A673 (cell line): Measurements from ENCODE around the gene VDAC1. TPM values are rescaled to one million over a fixed set of nuclear protein-coding genes. Genes with fewer than 3 reads are reported as not detected.

ENCODE experiments used
- BruUV-seq: library from RNA; stranded (reverse); fragments of 400-500 nt; replicated peaks from 2 replicates; lab custom pipeline; 2021; lab: Mats Ljungman, UMichigan
- CTCF ChIA-PET: fragments of 300-600 bp; sonication (Branson Sonifier 250); formaldehyde crosslinking; loops from one replicate; lab custom pipeline; 2022; ENCODE audit warnings: antibody characterized with exemption; lab: Charles Lee
- POLR2A ChIA-PET: fragments of 300-600 bp; sonication (Branson Sonifier 250); formaldehyde crosslinking; loops from one replicate; lab custom pipeline; 2022; ENCODE audit warnings: antibody characterized with exemption; ENCODE audit not compliant: low non-redundant PET; lab: Charles Lee
- DNase-seq: peaks from one replicate; pipeline ENCODE4 v3.0.0-alpha.2; 2015; ENCODE audit warnings: low spot score
- H3K27ac ChIP-seq: fragments of 200-600 bp; sonication (generic); 2 replicates; pipeline ENCODE4 v1.5.1; 2016; ENCODE audit warnings: mixed run types, low read depth, mild to moderate bottlenecking, mixed read lengths, antibody characterized with exemption, low read length; ENCODE audit not compliant: poor library complexity, severe bottlenecking
- H3K27me3 ChIP-seq: fragments of 200-600 bp; sonication (generic); replicated peaks from 2 replicates; pipeline ENCODE4 v1.6.1; 2017; ENCODE audit warnings: mixed run types, low read depth, mild to moderate bottlenecking, mixed read lengths, antibody characterized with exemption, low read length; ENCODE audit not compliant: insufficient read depth, poor library complexity
- H3K36me3 ChIP-seq: fragments of 200-600 bp; sonication (generic); 2 replicates; pipeline ENCODE4 v1.6.1; 2016; ENCODE audit warnings: mixed run types, mild to moderate bottlenecking, mixed read lengths, antibody characterized with exemption, low read length; ENCODE audit not compliant: insufficient read depth, poor library complexity, severe bottlenecking
- H3K4me1 ChIP-seq: fragments of 200-600 bp; sonication (generic); 2 replicates; pipeline ENCODE4 v1.6.1; 2017; ENCODE audit warnings: mixed run types, mild to moderate bottlenecking, mixed read lengths, antibody characterized with exemption, low read length; ENCODE audit not compliant: insufficient read depth, poor library complexity, severe bottlenecking
- H3K4me3 ChIP-seq: fragments of 200-600 bp; sonication (generic); 2 replicates; pipeline ENCODE4 v1.5.1; 2016; ENCODE audit warnings: low read depth, mixed run types, mild to moderate bottlenecking, mixed read lengths, low read length; ENCODE audit not compliant: poor library complexity, severe bottlenecking
- H3K9me3 ChIP-seq: fragments of 200-600 bp; sonication (generic); 2 replicates; pipeline ENCODE4 v1.6.1; 2016; ENCODE audit warnings: mixed run types, low read depth, mild to moderate bottlenecking, mixed read lengths, antibody characterized with exemption, low read length; ENCODE audit not compliant: poor library complexity, severe bottlenecking
- CTCF ChIP-seq: fragments of 300-800, 200-600 bp; sonication (generic); conservative IDR thresholded peaks from 2 replicates; pipeline ENCODE4 v1.5.1; 2017; ENCODE audit warnings: low read depth, mild to moderate bottlenecking, antibody characterized with exemption, low read length, moderate library complexity, mixed read lengths
- EZH2 ChIP-seq: fragments of 200-600 bp; sonication (generic); IDR thresholded peaks from 2 replicates; pipeline ENCODE4 v1.6.1; 2017; ENCODE audit warnings: borderline replicate concordance, low read depth, mild to moderate bottlenecking, mixed read lengths, antibody characterized with exemption, low read length; ENCODE audit not compliant: poor library complexity, severe bottlenecking
- intact Hi-C: fragments of 100-400 bp; cut with micrococcal nuclease; formaldehyde crosslinking; loops from one replicate; pipeline ENCODE4 v1.10.0; 2022; ENCODE audit not compliant: unreplicated experiment
- total RNA-seq: library from RNA; stranded (reverse); gene quantifications from 2 replicates; pipeline ENCODE4 v1.2.3, GENCODE V29; 2021

Gene VDAC1
- total RNA-seq, 1 experiment from 2014 or later = 367 TPM

DNA sequence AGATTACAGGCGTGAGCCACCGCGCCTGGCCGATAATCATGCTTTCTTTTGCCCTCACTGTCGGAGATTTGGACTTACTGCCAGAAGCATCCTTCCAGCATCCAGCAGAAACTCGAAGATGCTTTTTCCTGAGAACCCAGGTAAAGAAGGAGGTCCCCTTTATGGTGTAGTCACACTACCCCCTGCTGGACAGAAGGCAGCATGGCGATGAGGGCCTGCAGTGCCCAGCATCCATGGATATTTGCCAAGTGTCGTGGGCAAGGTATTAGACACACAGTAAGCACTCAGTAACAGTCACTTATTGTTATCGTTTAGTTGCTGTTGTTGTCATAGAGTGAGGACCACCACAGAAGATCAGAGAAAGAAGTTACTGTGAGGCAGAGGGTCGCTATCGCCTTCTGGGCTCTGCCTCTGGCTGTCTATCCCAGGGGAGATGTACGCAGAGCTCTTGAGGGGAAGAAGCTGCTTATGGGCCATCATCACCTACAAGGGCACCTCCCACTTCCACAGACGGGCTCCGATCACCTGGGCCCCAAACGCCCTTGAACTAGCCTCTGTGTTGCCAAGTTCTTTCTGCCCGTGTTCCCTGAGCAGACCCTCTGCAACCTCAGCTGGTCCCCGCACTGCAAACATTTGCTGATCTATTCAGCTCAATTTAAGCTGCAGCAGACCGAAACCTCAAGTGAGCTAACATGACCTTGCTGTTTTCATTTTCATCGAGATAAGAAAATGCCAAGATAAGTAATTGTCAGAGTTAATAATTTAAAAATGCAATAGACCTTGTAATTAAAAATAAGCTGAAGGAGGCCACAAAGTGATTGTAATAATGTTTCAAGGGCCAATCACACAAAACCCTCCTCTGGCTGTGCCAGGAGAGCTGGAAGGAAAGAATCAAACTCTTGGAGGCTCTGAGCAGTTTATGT lies 60.3 kb downstream of the VDAC1 start:
- BruUV-seq = no TSS peak
- Histone ChIP-seq H3K4me3 (no peak overlapping the region), H3K4me1 (no peaks in the 10 kb centered on the region), H3K27ac (no peak overlapping the region), H3K36me3 (no peaks in the 10 kb centered on the region), H3K27me3 (no peaks in the 10 kb centered on the region), H3K9me3 (no peaks in the 10 kb centered on the region)
- peak; percentile 87 for DNase-seq
- intact Hi-C loops = loop anchor here (2.0 to 10.0 kb wide), 5 partner anchors 72 to 832 kb away; no protein-coding TSS in a partner anchor
- POLR2A ChIA-PET = no interaction called here
- CTCF ChIA-PET = interaction anchor here (0.7 to 1.4 kb wide), 2 partner anchors 48 to 521 kb away, joined by 3 to 4 read pairs; no protein-coding TSS in a partner anchor
- TF ChIP-seq EZH2 (no peak), CTCF (peak; percentile 89)

- Histone ChIP-seq H3K27ac (peak overlapping the region; percentile 55), H3K36me3 (no peaks in the 10 kb centered on the region), H3K4me3 (no peak overlapping the region), H3K4me1 (no peaks in the 10 kb centered on the region), H3K9me3 (no peaks in the 10 kb centered on the region), H3K27me3 (no peaks in the 10 kb centered on the region)
- DNase-seq = no peak
- no TSS peak for BruUV-seq
- intact Hi-C loops = loop anchor here (5.0 to 10.0 kb wide), 4 partner anchors 71 to 831 kb away; no protein-coding TSS in a partner anchor
- ChIA-PET CTCF (interaction anchor here (1.4 kb wide), 1 partner anchor 520 kb away, joined by 4 read pairs; no protein-coding TSS in a partner anchor), POLR2A (no interaction called here)
- TF ChIP-seq EZH2 = no peak
- no peak for TF ChIP-seq CTCF
Measured at GRCh38 chr5:133943475-133943817, 61.3 kb downstream of the VDAC1 start.

GRCh38 chr5:133942614-133943474 lies 61.9 kb downstream of the VDAC1 start:
- Histone ChIP-seq H3K4me3 (no peak overlapping the region), H3K27me3 (no peaks in the 10 kb centered on the region), H3K4me1 (no peaks in the 10 kb centered on the region), H3K27ac (peak overlapping the region; percentile 55), H3K36me3 (no peaks in the 10 kb centered on the region), H3K9me3 (no peaks in the 10 kb centered on the region)
- ChIA-PET CTCF (interaction anchor here (1.4 kb wide), 1 partner anchor 519 kb away, joined by 4 read pairs; no protein-coding TSS in a partner anchor), POLR2A (no interaction called here)
- intact Hi-C loops = loop anchor here (5.0 to 10.0 kb wide), 4 partner anchors 71 to 831 kb away; no protein-coding TSS in a partner anchor
- no peak for DNase-seq
- TF ChIP-seq EZH2 = no peak
- TF ChIP-seq CTCF = no peak
- BruUV-seq = no TSS peak
